Tibial nerve (tissue), 4 donors: ENCODE measurements around the gene ZNF19. TPM values are rescaled to one million over a fixed set of nuclear protein-coding genes. Genes with fewer than 3 reads are reported as not detected.

Source experiments
- DNase-seq, 2 donors: peaks; one replicate each; pipeline ENCODE4 v3.0.0-alpha.2; 2019; ENCODE audit warnings: low spot score in 2 of 2
- H3K27ac ChIP-seq, 4 donors: fragments of 200-600 bp; sonication (generic) in 3 of 4; one replicate each; pipeline ENCODE4 v1.5.1; 2017 to 2019; ENCODE audit warnings: mild to moderate bottlenecking in 1 of 4
- H3K27me3 ChIP-seq, 2 donors: fragments of 200-600 bp; sonication (generic) in 1 of 2; one replicate each; pipeline versions ENCODE4 v1.5.1 to v1.6.0; 2017 to 2019
- H3K36me3 ChIP-seq, 3 donors: fragments of 200-600 bp; sonication (generic); one replicate each; pipeline ENCODE4 v1.5.1; 2018 to 2019
- H3K4me1 ChIP-seq, 4 donors: fragments of 200-600 bp; sonication (generic) in 3 of 4; one replicate each; pipeline ENCODE4 v1.5.1; 2017 to 2019
- H3K4me3 ChIP-seq, 4 donors: fragments of 200-600 bp; sonication (generic) in 3 of 4; one replicate each; pipeline ENCODE4 v1.5.1; 2017 to 2019; ENCODE audit warnings: mild to moderate bottlenecking in 1 of 4, moderate library complexity in 1 of 4
- H3K9me3 ChIP-seq, 4 donors: fragments of 200-600 bp; sonication (generic) in 3 of 4; one replicate each; pipeline ENCODE4 v1.5.1; 2017 to 2019
- CTCF ChIP-seq, 5 experiments: fragments of 200-600 bp in 3 of 5; fragments of 450-650 bp in 2 of 5; sonication (generic) in 3 of 5; IDR thresholded peaks; one replicate each; pipeline ENCODE4 v1.5.1; 2016 to 2019; ENCODE audit warnings: antibody characterized with exemption in 5 of 5, mild to moderate bottlenecking in 3 of 5, moderate library complexity in 2 of 5
- EP300 ChIP-seq, 2 donors: sonication (generic); formaldehyde crosslinking; IDR thresholded peaks; one replicate each; pipeline ENCODE4 v1.6.1; 2017; ENCODE audit warnings: antibody characterized with exemption in 2 of 2, mild to moderate bottlenecking in 1 of 2
- POLR2A ChIP-seq, 2 donors: fragments of 450-650 bp; IDR thresholded peaks; one replicate each; pipeline ENCODE4 v1.6.1; 2017; ENCODE audit warnings: antibody characterized with exemption in 2 of 2, mild to moderate bottlenecking in 2 of 2, moderate library complexity in 2 of 2
- WGBS, 2 donors: methylation state at CpG; one replicate each; pipeline ENCODE4 v1.1.5; 2018; 5-methylcytosine and 5-hydroxymethylcytosine counted together
- total RNA-seq, 4 donors: library from RNA; depleted of rRNA; stranded (reverse); fragments of >200 nt; gene quantifications; one replicate each; pipeline ENCODE4 v1.1.0, GENCODE V29; 2016

Gene ZNF19
- total RNA-seq, 4 donors from 2014 or later = 5.7 to 11.1 (median 7.8) TPM

- H3K4me1 ChIP-seq = no peaks in the 10 kb centered on the region
- no peaks in the 10 kb centered on the region for H3K27me3 ChIP-seq
- H3K9me3 ChIP-seq = no peaks in the 10 kb centered on the region
- WGBS, 2 donors = 71 to 75% methylated on average over 2 of the region's 2 CpGs
- no peak for DNase-seq
- TF ChIP-seq CTCF (IDR thresholded peaks at IDR 0.05) (no peak), EP300 (IDR thresholded peaks at IDR 0.05) (no peak), POLR2A (IDR thresholded peaks at IDR 0.05) (no peak)
- no peak overlapping the region for H3K27ac ChIP-seq
- no peaks in the 10 kb centered on the region for H3K36me3 ChIP-seq
- no peak overlapping the region for H3K4me3 ChIP-seq
Observed at GRCh38 chr16:71500964-71501363, 11.8 kb upstream of the ZNF19 start.

- H3K27ac ChIP-seq = no peak overlapping the region
- peak; percentile 51 to 65 (median 61) for TF ChIP-seq CTCF (IDR thresholded peaks at IDR 0.05)
- no peak for TF ChIP-seq EP300 (IDR thresholded peaks at IDR 0.05)
- H3K27me3 ChIP-seq = no peaks in the 10 kb centered on the region
- no peaks in the 10 kb centered on the region for H3K9me3 ChIP-seq
- H3K4me1 ChIP-seq = no peaks in the 10 kb centered on the region
- H3K4me3 ChIP-seq = no peak overlapping the region
- WGBS, 2 donors = 0 to 1% methylated on average over 3 of the region's 3 CpGs
- peak in 1 of 2 donors; percentile 53 for DNase-seq
- H3K36me3 ChIP-seq = no peaks in the 10 kb centered on the region
Observed at GRCh38 chr16:71499775-71500364, 10.7 kb upstream of the ZNF19 start.

GRCh38 chr16:71498031-71498430 is 8.9 kb upstream of the ZNF19 start:
- H3K9me3 ChIP-seq = no peaks in the 10 kb centered on the region
- 87 to 94% methylated on average over 3 of the region's 3 CpGs for WGBS, 2 donors
- no peak overlapping the region for H3K4me3 ChIP-seq
- DNase-seq = no peak
- H3K36me3 ChIP-seq = no peaks in the 10 kb centered on the region
- H3K27me3 ChIP-seq = no peaks in the 10 kb centered on the region
- no peak for TF ChIP-seq POLR2A (IDR thresholded peaks at IDR 0.05)
- no peak for TF ChIP-seq EP300 (IDR thresholded peaks at IDR 0.05)
- no peak for TF ChIP-seq CTCF (IDR thresholded peaks at IDR 0.05)
- H3K4me1 ChIP-seq = no peaks in the 10 kb centered on the region
- no peak overlapping the region for H3K27ac ChIP-seq

GRCh38 chr16:71493213-71493612 is 4.1 kb upstream of the ZNF19 start:
- no peaks in the 10 kb centered on the region for H3K27me3 ChIP-seq
- 61 to 73% methylated on average over 3 of the region's 3 CpGs for WGBS, 2 donors
- no peak for DNase-seq
- H3K4me3 ChIP-seq = no peak overlapping the region
- no peak overlapping the region for H3K27ac ChIP-seq
- H3K9me3 ChIP-seq = no peaks in the 10 kb centered on the region
- TF ChIP-seq POLR2A (IDR thresholded peaks at IDR 0.05) = no peak
- TF ChIP-seq CTCF (IDR thresholded peaks at IDR 0.05) = no peak
- no peak for TF ChIP-seq EP300 (IDR thresholded peaks at IDR 0.05)
- H3K36me3 ChIP-seq = no peaks in the 10 kb centered on the region
- no peaks in the 10 kb centered on the region for H3K4me1 ChIP-seq

- Histone ChIP-seq H3K27ac (no peak overlapping the region), H3K36me3 (no peaks in the 10 kb centered on the region), H3K4me1 (no peaks in the 10 kb centered on the region), H3K9me3 (no peaks in the 10 kb centered on the region), H3K4me3 (no peak overlapping the region), H3K27me3 (no peaks in the 10 kb centered on the region)
- WGBS, 2 donors = 67 to 70% methylated on average over 2 of the region's 2 CpGs
- DNase-seq = no peak
- TF ChIP-seq EP300 (IDR thresholded peaks at IDR 0.05) (no peak), POLR2A (IDR thresholded peaks at IDR 0.05) (no peak), CTCF (IDR thresholded peaks at IDR 0.05) (no peak)
Observed at GRCh38 chr16:71492786-71493185, 3.7 kb upstream of the ZNF19 start.
